ENCODE measurements around the gene KCNG1.

KCNG1 gene

GRCh38 chr20:51034988-51035656, 12.2 kb upstream of the KCNG1 start:
- no peak for DNase-seq

GRCh38 chr20:51034476-51034875, 11.6 kb upstream of the KCNG1 start:
- DNase-seq, result no peak

- no peak for DNase-seq
Observed at GRCh38 chr20:51029963-51030920, 7.3 kb upstream of the KCNG1 start.

- no peak for DNase-seq
Observed at GRCh38 chr20:51029556-51029955, 6.6 kb upstream of the KCNG1 start.

- no peak for DNase-seq
Observed at GRCh38 chr20:51028616-51029212, 5.8 kb upstream of the KCNG1 start.

GRCh38 chr20:51027035-51027795, 4.3 kb upstream of the KCNG1 start:
- DNase-seq, result no peak

GRCh38 chr20:51026269-51026668, 3.4 kb upstream of the KCNG1 start:
- DNase-seq, result no peak

GRCh38 chr20:51024761-51025160, 1.9 kb upstream of the KCNG1 start:
- DNase-seq, result no peak

GRCh38 chr20:51023617-51024155, 779 bp upstream of the KCNG1 start:
- DNase-seq, result no peak

GRCh38 chr20:51022227-51022802, 592 bp downstream of the KCNG1 start:
- no peak for DNase-seq

GRCh38 chr20:51021067-51022025, 1.6 kb downstream of the KCNG1 start:
- no peak for DNase-seq

GRCh38 chr20:51020657-51021056, 2.2 kb downstream of the KCNG1 start:
- no peak for DNase-seq

GRCh38 chr20:51019656-51020592, 3.0 kb downstream of the KCNG1 start:
- DNase-seq, result no peak

GRCh38 chr20:51017251-51017650, 5.7 kb downstream of the KCNG1 start:
- DNase-seq, result no peak

GRCh38 chr20:51016521-51016920, 6.4 kb downstream of the KCNG1 start:
- no peak for DNase-seq

- peak; percentile 26 for DNase-seq
Observed at GRCh38 chr20:51014797-51015722, 7.8 kb downstream of the KCNG1 start.

- DNase-seq, result no peak
Observed at GRCh38 chr20:51013577-51014330, 9.2 kb downstream of the KCNG1 start.

- no peak for DNase-seq
Observed at GRCh38 chr20:51012357-51012756, 10.6 kb downstream of the KCNG1 start.
